NCI-H146 treated with DMSO at 0.1 percent for 48 hours (cell line): ENCODE results near the gene NKX6-1.

Experiments used
- DNase-seq: peaks from one replicate; lab custom pipeline; 2025; ENCODE audit not compliant: unreplicated experiment; lab: John Stamatoyannopoulos, UW

The NKX6-1 gene

GRCh38 chr4:84479663-84480062 is 19.4 kb downstream of the NKX6-1 start:
- no peak for DNase-seq

DNA sequence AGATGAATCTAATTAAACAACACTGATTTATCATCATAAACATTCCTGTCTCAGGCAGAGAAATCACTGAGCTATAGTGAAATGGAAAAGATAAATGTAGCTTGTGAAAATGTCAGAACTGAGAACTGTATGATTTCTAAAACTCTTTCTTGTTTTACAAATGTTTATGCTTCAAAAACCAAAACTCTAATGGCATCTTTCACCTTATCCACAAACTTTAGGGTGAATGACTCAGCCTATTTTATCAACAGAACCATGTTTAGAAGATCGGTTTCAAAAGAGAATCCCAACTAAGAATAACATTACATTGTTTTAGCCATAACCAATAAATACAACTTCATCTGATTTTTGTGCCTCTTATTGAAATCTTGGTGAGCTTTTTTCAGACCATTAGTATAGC is 21.4 kb downstream of the NKX6-1 start:
- DNase-seq, result no peak

DNA sequence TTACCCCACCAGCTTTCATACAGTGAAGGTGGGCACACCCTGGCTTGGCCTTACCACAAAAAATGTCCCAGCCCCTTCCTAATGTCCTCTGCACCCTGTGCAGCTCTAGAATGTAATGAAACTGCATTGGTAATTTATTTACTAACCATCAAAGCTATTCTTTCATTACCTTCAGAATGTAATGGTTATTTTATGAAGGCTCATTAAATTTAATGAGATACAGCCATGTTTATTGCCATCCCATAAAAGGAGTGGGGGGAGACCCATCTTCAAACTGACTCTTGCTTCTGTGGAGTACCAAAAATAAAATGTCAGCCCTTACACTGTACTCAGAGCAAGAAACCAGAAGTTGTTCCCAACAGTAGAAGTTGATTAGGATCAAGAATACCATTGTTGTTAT is 25.0 kb downstream of the NKX6-1 start:
- no peak for DNase-seq

- DNase-seq, result no peak
These were observed 26.9 kb downstream of the NKX6-1 start for GRCh38 chr4:84472154-84472553.

DNA sequence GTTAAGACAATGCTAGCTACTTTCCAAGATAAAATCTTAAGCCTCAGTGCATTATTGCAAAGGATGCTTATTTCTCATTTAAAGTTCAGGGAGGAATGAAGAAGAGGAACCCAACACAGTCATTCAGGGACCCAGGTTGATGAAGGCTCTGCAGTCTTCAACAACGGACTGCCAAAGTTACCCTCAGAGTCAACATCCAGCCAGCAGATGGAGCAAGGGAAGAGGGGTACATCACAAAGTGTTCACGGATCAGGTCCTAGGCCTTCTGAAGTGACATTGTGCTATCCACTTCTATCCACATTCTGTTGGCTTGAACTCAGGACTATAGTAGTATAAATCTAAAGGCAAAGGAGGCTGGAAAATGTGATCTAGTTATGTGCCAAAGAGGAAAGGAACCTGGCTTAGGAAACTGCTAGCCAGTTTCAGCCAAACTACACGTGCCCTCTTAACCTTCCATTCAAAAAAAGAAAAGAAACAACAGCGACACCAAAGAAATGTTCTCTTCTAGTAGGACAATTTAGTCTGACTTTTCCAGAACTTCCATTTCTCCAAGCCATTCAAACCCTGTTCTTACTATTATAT is 28.8 kb downstream of the NKX6-1 start:
- DNase-seq, result no peak

GRCh38 chr4:84467601-84468000 is 31.5 kb downstream of the NKX6-1 start:
- no peak for DNase-seq

DNA sequence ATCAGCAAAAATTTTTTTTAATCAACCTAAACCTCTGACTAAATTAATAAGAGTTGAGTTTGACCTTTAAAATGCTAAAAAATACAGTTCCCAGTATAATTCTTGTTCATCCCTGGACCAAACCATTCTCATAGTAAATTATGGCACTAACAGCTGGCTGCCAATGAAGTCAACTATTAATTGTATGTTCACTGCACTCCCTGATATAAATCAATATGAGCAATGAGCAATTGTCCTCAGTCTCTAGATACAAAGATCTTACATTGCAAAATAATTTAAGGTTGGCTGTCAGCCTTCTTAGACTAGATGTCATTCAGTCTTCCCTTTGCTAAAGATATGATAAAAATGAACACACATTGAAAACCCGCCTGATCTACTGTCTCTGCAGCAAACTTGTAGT is 39.3 kb downstream of the NKX6-1 start:
- DNase-seq, result no peak

GRCh38 chr4:84456157-84456556 is 42.9 kb downstream of the NKX6-1 start:
- DNase-seq, result no peak

DNA sequence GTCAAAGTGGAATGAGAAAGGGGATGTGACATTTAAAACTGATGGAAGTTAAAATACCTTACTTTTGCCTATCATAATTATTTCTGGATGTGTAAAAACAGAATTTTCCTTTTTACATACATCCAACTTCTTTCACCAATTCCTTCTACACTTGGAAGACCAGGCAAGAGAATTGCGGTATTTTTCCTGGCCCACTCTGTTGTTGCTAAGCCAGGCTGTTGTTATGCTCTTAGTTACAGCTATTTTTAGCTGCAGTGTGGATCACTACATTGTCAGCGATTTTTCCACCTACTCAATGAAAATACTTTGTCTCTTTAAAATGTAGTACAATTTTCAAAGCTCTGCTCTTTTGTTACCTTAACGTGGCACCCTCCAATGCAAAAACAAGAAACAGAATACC is 43.4 kb downstream of the NKX6-1 start:
- no peak for DNase-seq

GRCh38 chr4:84451546-84451945 is 47.5 kb downstream of the NKX6-1 start:
- no peak for DNase-seq

DNA sequence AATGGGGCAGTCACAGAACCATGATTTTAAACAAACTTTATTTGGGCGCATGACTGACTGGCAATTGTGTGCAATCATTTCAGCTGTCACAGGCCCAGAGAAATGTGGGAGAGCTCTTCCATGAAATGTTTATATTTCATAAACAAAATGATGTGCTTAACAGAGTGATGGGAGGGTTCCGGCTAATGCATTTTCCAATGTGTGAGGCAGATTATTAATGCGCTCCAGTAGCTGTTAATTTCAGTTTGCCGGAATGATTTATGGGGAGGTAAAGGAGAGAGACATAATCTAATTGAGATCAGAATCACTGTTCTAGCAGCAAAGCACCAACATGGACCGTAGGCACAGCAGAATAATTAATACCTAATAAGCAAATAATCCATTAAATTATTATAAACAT is 55.6 kb downstream of the NKX6-1 start:
- no peak for DNase-seq

GRCh38 chr4:84442778-84443177 is 56.3 kb downstream of the NKX6-1 start:
- no peak for DNase-seq
